Activated naive CD4-positive, alpha-beta T cell treated with anti-CD3 and anti-CD28 coated beads for 36 hours (primary cell): Measurements from ENCODE around the gene SFMBT2. TPM values are rescaled to one million over a fixed set of nuclear protein-coding genes. Genes with fewer than 3 reads are reported as not detected.

Experiments
- CTCF ChIA-PET: fragments of 350-600 bp; sonication (Branson Sonifier 250); formaldehyde crosslinking; loops from one replicate; lab custom pipeline; 2021; ENCODE audit warnings: antibody characterized with exemption; lab: Charles Lee
- DNase-seq: peaks from one replicate; pipeline ENCODE4 v3.0.0-alpha.2; 2020
- H3K27ac Mint-ChIP-seq: one replicate; pipeline ENCODE4 v1.8.0; 2021; ENCODE audit warnings: mild to moderate bottlenecking, mixed read lengths
- H3K27me3 Mint-ChIP-seq: one replicate; pipeline ENCODE4 v1.8.0; 2021; ENCODE audit warnings: low read depth, mixed read lengths
- H3K36me3 Mint-ChIP-seq: one replicate; pipeline ENCODE4 v1.8.0; 2021; ENCODE audit warnings: low read depth, mixed read lengths
- H3K4me1 Mint-ChIP-seq: one replicate; pipeline ENCODE4 v1.8.0; 2021; ENCODE audit warnings: low read depth, mixed read lengths
- H3K4me3 Mint-ChIP-seq: one replicate; pipeline ENCODE4 v1.8.0; 2021; ENCODE audit warnings: mild to moderate bottlenecking, moderate library complexity, mixed read lengths
- H3K9me3 Mint-ChIP-seq: one replicate; pipeline ENCODE4 v1.8.0; 2021; ENCODE audit warnings: mixed read lengths
- intact Hi-C: fragments of 100-400 bp; cut with micrococcal nuclease; formaldehyde crosslinking; loops from one replicate; pipeline ENCODE4 v1.15.1; 2023
- total RNA-seq, 2 experiments: library from RNA; stranded (reverse); gene quantifications; one replicate each; pipeline ENCODE4 v1.2.3, GENCODE V29; 2021

Gene SFMBT2
- total RNA-seq, 2 experiments from 2014 or later: 20.0 to 21.5 TPM

GRCh38 chr10:7119325-7120015 lies 291.4 kb downstream of the SFMBT2 start:
- Mint-ChIP-seq H3K27me3 (no peaks in the 10 kb centered on the region), H3K9me3 (no peaks in the 10 kb centered on the region), H3K4me3 (no peak overlapping the region), H3K36me3 (no peaks in the 10 kb centered on the region), H3K27ac (no peak overlapping the region), H3K4me1 (peaks cover 5% of the 10 kb centered on the region)
- intact Hi-C loops: loop anchor here (5.0 kb wide), 2 partner anchors 118 to 568 kb away; no protein-coding TSS in a partner anchor
- CTCF ChIA-PET: interaction anchor here (0.8 to 1.7 kb wide), 5 partner anchors 46 to 298 kb away, joined by 3 to 4 read pairs (median 3); no protein-coding TSS in a partner anchor
- DNase-seq: no peak

GRCh38 chr10:7117806-7118674 lies 292.8 kb downstream of the SFMBT2 start:
- no peak for DNase-seq
- H3K4me3 Mint-ChIP-seq: no peak overlapping the region
- CTCF ChIA-PET: interaction anchor here (0.6 to 1.0 kb wide), 3 partner anchors 14 to 300 kb away, joined by 3 to 4 read pairs (median 3); no protein-coding TSS in a partner anchor
- no peak overlapping the region for H3K27ac Mint-ChIP-seq
- no peaks in the 10 kb centered on the region for H3K9me3 Mint-ChIP-seq
- no peaks in the 10 kb centered on the region for H3K27me3 Mint-ChIP-seq
- intact Hi-C loops: no loop called here
- H3K4me1 Mint-ChIP-seq: peaks cover 5% of the 10 kb centered on the region
- no peaks in the 10 kb centered on the region for H3K36me3 Mint-ChIP-seq

DNA sequence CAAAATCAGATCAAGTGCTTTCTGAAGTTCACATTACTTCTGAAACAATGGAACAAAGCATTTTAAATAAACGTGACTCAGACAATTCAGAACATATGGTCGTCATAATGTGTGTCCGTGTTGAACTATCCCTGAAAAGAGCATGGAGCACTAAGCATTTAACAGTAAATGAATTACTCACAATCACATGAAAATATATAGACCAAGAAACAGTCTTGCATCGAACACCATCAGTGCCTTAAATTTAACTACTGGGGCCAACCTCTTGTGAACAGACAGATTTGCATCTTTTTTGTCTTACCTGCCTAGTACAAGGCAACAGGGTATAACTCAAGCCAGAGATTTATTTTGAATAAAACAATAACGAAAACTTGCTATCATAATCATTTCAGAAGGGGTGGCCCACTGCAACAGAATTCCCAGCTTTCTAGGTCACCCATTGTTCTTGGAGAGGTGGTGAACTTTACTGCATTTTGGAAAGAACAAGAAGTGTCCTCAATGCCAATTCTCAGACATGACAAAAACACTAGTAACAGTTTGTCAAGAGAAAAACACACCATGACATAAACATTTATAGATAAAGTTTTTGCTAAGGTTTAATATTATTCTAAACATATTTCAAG lies 293.5 kb downstream of the SFMBT2 start:
- Mint-ChIP-seq H3K4me3 (no peak overlapping the region), H3K27ac (no peak overlapping the region), H3K9me3 (no peaks in the 10 kb centered on the region), H3K36me3 (no peaks in the 10 kb centered on the region), H3K4me1 (peaks cover 5% of the 10 kb centered on the region), H3K27me3 (no peaks in the 10 kb centered on the region)
- CTCF ChIA-PET: no interaction called here
- no peak for DNase-seq
- intact Hi-C loops: no loop called here

GRCh38 chr10:7111561-7111960 lies 299.3 kb downstream of the SFMBT2 start:
- peaks cover 5% of the 10 kb centered on the region for H3K9me3 Mint-ChIP-seq
- peaks cover 6% of the 10 kb centered on the region for H3K4me1 Mint-ChIP-seq
- H3K4me3 Mint-ChIP-seq: no peak overlapping the region
- intact Hi-C loops: no loop called here
- no peak for DNase-seq
- CTCF ChIA-PET: interaction anchor here (0.7 to 1.1 kb wide), 2 partner anchors 9 to 23 kb away, joined by 3 read pairs; no protein-coding TSS in a partner anchor
- no peaks in the 10 kb centered on the region for H3K27me3 Mint-ChIP-seq
- no peak overlapping the region for H3K27ac Mint-ChIP-seq
- H3K36me3 Mint-ChIP-seq: no peaks in the 10 kb centered on the region

GRCh38 chr10:7111089-7111488 lies 299.7 kb downstream of the SFMBT2 start:
- Mint-ChIP-seq H3K4me1 (peaks cover 6% of the 10 kb centered on the region), H3K27me3 (no peaks in the 10 kb centered on the region), H3K4me3 (no peak overlapping the region), H3K27ac (no peak overlapping the region), H3K36me3 (no peaks in the 10 kb centered on the region), H3K9me3 (peaks cover 5% of the 10 kb centered on the region)
- intact Hi-C loops: no loop called here
- CTCF ChIA-PET: interaction anchor here (1.1 kb wide), 1 partner anchor 24 kb away, joined by 3 read pairs; no protein-coding TSS in a partner anchor
- no peak for DNase-seq
